Measurements from ENCODE around the gene HIVEP3.

GRCh38 chr1:41536361-41536802 lies 382.3 kb downstream of the HIVEP3 start:
- TF ChIP-seq POLR2A (IDR thresholded peaks at IDR 0.05; ENCODE audit: low read depth, low read length), result no peak
- TF ChIP-seq POLR2AphosphoS5 (IDR thresholded peaks at IDR 0.05; ENCODE audit: low read depth, low read length), result no peak
- no peak for TF ChIP-seq TAF1 (IDR thresholded peaks at IDR 0.05; ENCODE audit: low read depth, low read length)
- no peak for TF ChIP-seq PAX5 (IDR thresholded peaks at IDR 0.05; ENCODE audit: insufficient read depth, low read length, severe bottlenecking)

Measured in GM12891 (cell line).